ENCODE results near the gene RAB30. TPM values are rescaled to one million over a fixed set of nuclear protein-coding genes. Genes with fewer than 3 reads are reported as not detected.

RAB30 gene
- total RNA-seq, 1 donor from 2014 or later, result 13.5 TPM

GRCh38 chr11:83079820-83080219, 8.1 kb upstream of the RAB30 start:
- Mint-ChIP-seq H3K36me3 (ENCODE audit: insufficient read depth) (peaks cover 8% of the 10 kb centered on the region), H3K9me3 (ENCODE audit: low read depth) (no peaks in the 10 kb centered on the region), H3K4me1 (ENCODE audit: low read depth) (no peaks in the 10 kb centered on the region), H3K4me3 (ENCODE audit: low read depth) (no peak overlapping the region), H3K27me3 (no peaks in the 10 kb centered on the region), H3K27ac (no peak overlapping the region)
- DNase-seq (ENCODE audit: low spot score, unreplicated experiment), result no peak
- TF ChIP-seq CTCF (IDR thresholded peaks at IDR 0.05; ENCODE audit: unreplicated experiment), result no peak

GRCh38 chr11:83078269-83078668, 6.6 kb upstream of the RAB30 start:
- no peak overlapping the region for H3K4me3 Mint-ChIP-seq (ENCODE audit: low read depth)
- no peaks in the 10 kb centered on the region for H3K9me3 Mint-ChIP-seq (ENCODE audit: low read depth)
- no peak for DNase-seq (ENCODE audit: low spot score, unreplicated experiment)
- H3K27me3 Mint-ChIP-seq, result no peaks in the 10 kb centered on the region
- peaks cover 5% of the 10 kb centered on the region for H3K4me1 Mint-ChIP-seq (ENCODE audit: low read depth)
- TF ChIP-seq CTCF (IDR thresholded peaks at IDR 0.05; ENCODE audit: unreplicated experiment), result no peak
- H3K36me3 Mint-ChIP-seq (ENCODE audit: insufficient read depth), result peaks cover 15% of the 10 kb centered on the region
- H3K27ac Mint-ChIP-seq, result no peak overlapping the region

GRCh38 chr11:83073884-83074283, 2.2 kb upstream of the RAB30 start:
- no peak overlapping the region for H3K4me3 Mint-ChIP-seq (ENCODE audit: low read depth)
- no peak overlapping the region for H3K27ac Mint-ChIP-seq
- TF ChIP-seq CTCF (IDR thresholded peaks at IDR 0.05; ENCODE audit: unreplicated experiment), result no peak
- peaks cover 11% of the 10 kb centered on the region for H3K4me1 Mint-ChIP-seq (ENCODE audit: low read depth)
- no peaks in the 10 kb centered on the region for H3K27me3 Mint-ChIP-seq
- peaks cover 16% of the 10 kb centered on the region for H3K36me3 Mint-ChIP-seq (ENCODE audit: insufficient read depth)
- H3K9me3 Mint-ChIP-seq (ENCODE audit: low read depth), result no peaks in the 10 kb centered on the region
- DNase-seq (ENCODE audit: low spot score, unreplicated experiment), result no peak

- Mint-ChIP-seq H3K36me3 (ENCODE audit: insufficient read depth) (peaks cover 16% of the 10 kb centered on the region), H3K4me3 (ENCODE audit: low read depth) (no peak overlapping the region), H3K27me3 (no peaks in the 10 kb centered on the region), H3K27ac (no peak overlapping the region), H3K9me3 (ENCODE audit: low read depth) (no peaks in the 10 kb centered on the region), H3K4me1 (ENCODE audit: low read depth) (peaks cover 11% of the 10 kb centered on the region)
- no peak for DNase-seq (ENCODE audit: low spot score, unreplicated experiment)
- TF ChIP-seq CTCF (IDR thresholded peaks at IDR 0.05; ENCODE audit: unreplicated experiment), result no peak
Measured at GRCh38 chr11:83073258-83073657, 1.6 kb upstream of the RAB30 start.

- DNase-seq (ENCODE audit: low spot score, unreplicated experiment), result no peak
- Mint-ChIP-seq H3K9me3 (ENCODE audit: low read depth) (no peaks in the 10 kb centered on the region), H3K27me3 (no peaks in the 10 kb centered on the region), H3K4me3 (ENCODE audit: low read depth) (no peak overlapping the region), H3K4me1 (ENCODE audit: low read depth) (peaks cover 11% of the 10 kb centered on the region), H3K27ac (no peak overlapping the region), H3K36me3 (ENCODE audit: insufficient read depth) (peaks cover 16% of the 10 kb centered on the region)
- TF ChIP-seq CTCF (IDR thresholded peaks at IDR 0.05; ENCODE audit: unreplicated experiment), result no peak
Measured at GRCh38 chr11:83072350-83073242, 899 bp upstream of the RAB30 start.

Measured in progenitor cell of endocrine pancreas (in vitro differentiated cells).